Measurements from ENCODE around the gene ICA1. TPM values are rescaled to one million over a fixed set of nuclear protein-coding genes. Genes with fewer than 3 reads are reported as not detected.

The ICA1 gene
- total and polyA plus RNA-seq, 2 experiments from 2014 or later = 22.2 to 60.7 TPM

DNA sequence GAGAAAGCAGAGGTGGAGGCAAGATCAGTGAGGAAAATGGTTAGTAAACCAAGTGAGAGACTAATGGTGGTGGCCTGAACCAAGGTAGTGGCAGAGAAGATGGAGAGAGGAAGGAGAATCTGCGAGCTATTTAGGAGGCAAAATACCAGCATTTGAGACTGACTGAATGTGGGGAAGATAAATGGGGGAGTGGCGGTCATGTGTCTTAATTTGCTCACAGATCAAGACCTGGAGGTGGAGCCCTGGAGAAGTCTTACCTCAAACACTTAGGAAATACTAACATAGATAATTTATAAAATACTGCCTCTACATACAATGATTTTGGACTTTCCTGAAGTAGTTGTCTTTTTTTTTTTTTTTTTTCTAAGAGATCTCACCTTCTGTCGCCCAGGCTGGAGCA is 34.7 kb downstream of the ICA1 start:
- no peaks in the 10 kb centered on the region for H3K36me3 ChIP-seq
- H3K27ac ChIP-seq = no peak overlapping the region
- H3K9me3 ChIP-seq (ENCODE audit: low read depth) = no peaks in the 10 kb centered on the region
- H3K27me3 ChIP-seq = no peaks in the 10 kb centered on the region
- TF ChIP-seq, protein P1, sequence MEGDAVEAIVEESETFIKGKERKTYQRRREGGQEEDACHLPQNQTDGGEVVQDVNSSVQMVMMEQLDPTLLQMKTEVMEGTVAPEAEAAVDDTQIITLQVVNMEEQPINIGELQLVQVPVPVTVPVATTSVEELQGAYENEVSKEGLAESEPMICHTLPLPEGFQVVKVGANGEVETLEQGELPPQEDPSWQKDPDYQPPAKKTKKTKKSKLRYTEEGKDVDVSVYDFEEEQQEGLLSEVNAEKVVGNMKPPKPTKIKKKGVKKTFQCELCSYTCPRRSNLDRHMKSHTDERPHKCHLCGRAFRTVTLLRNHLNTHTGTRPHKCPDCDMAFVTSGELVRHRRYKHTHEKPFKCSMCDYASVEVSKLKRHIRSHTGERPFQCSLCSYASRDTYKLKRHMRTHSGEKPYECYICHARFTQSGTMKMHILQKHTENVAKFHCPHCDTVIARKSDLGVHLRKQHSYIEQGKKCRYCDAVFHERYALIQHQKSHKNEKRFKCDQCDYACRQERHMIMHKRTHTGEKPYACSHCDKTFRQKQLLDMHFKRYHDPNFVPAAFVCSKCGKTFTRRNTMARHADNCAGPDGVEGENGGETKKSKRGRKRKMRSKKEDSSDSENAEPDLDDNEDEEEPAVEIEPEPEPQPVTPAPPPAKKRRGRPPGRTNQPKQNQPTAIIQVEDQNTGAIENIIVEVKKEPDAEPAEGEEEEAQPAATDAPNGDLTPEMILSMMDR (IDR thresholded peaks at IDR 0.05; ENCODE audit: low read depth, low read length) = no peak
- H3K4me3 ChIP-seq = no peak overlapping the region
- no peak for DNase-seq (ENCODE audit: low read depth in 1 of 2, low spot score in 1 of 2)
- peaks cover 11% of the 10 kb centered on the region for H3K4me1 ChIP-seq (ENCODE audit: low read depth)

DNA sequence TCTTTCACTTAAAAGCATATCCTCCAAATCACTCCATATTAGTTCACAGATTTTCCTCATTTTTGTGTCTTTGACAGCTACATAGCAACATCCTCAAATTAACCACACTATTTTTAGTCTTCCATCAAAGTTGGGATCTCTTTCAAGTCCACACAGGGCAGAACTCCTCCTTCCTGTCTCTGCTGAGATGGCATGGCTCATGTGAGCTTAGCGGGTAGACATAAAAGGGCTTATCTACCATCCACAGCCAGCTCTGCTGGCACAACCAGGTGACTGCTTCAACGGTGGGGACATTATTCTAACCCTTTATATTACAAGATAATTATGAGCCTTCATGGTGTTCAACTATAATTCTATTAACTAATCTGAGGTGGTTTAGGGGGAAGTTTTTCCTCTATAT is 35.5 kb downstream of the ICA1 start:
- H3K4me3 ChIP-seq = no peak overlapping the region
- TF ChIP-seq, protein P1 (IDR thresholded peaks at IDR 0.05; ENCODE audit: low read depth, low read length) = no peak
- peaks cover 4% of the 10 kb centered on the region for H3K4me1 ChIP-seq (ENCODE audit: low read depth)
- no peaks in the 10 kb centered on the region for H3K27me3 ChIP-seq
- no peak for DNase-seq (ENCODE audit: low read depth in 1 of 2, low spot score in 1 of 2)
- no peaks in the 10 kb centered on the region for H3K9me3 ChIP-seq (ENCODE audit: low read depth)
- no peaks in the 10 kb centered on the region for H3K36me3 ChIP-seq
- H3K27ac ChIP-seq = no peak overlapping the region

DNA sequence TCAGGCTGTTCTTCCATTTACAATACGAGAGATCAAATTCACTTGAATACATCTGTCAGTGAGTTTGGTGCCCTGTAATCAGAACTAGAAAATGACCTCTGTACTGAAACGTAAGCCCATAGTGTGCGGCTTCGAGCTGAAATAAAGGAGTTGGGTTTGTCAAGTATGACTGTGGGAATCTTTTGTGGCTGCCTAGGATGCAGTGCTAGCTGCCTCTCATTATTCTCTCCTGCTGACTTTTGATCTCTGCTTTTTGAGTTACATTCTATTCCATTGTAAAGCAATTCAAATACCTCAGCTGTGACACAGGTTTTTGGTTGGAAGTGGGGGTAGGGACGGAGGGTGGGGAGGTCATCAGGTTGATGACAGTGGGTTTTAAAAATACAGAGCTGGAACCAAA is 40.4 kb downstream of the ICA1 start:
- Histone ChIP-seq H3K9me3 (ENCODE audit: low read depth) (no peaks in the 10 kb centered on the region), H3K27ac (no peak overlapping the region), H3K4me3 (no peak overlapping the region), H3K27me3 (no peaks in the 10 kb centered on the region), H3K36me3 (no peaks in the 10 kb centered on the region), H3K4me1 (ENCODE audit: low read depth) (no peaks in the 10 kb centered on the region)
- TF ChIP-seq, protein P1 (IDR thresholded peaks at IDR 0.05; ENCODE audit: low read depth, low read length) = no peak
- no peak for DNase-seq (ENCODE audit: low read depth in 1 of 2, low spot score in 1 of 2)

DNA sequence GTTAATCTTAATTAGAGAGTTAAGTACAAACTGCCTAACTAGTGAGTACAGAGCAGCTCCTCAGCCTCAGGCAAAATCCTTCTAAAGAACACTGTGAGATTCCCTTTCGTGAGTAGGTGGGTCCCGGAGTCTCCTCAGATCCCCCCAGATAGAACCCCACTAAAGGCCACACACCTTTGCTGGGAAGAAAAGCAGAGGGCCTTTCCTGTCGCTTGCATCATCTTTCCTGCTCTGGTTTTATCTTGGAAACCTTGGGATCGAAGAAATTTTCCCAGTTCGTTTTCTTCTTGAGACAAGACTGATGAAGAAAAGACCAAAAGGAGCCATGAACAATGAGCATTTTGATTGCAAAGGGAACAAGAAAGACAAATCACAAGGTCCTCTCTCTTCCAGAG is 40.9 kb downstream of the ICA1 start:
- H3K4me3 ChIP-seq = no peak overlapping the region
- H3K27ac ChIP-seq = no peak overlapping the region

DNA sequence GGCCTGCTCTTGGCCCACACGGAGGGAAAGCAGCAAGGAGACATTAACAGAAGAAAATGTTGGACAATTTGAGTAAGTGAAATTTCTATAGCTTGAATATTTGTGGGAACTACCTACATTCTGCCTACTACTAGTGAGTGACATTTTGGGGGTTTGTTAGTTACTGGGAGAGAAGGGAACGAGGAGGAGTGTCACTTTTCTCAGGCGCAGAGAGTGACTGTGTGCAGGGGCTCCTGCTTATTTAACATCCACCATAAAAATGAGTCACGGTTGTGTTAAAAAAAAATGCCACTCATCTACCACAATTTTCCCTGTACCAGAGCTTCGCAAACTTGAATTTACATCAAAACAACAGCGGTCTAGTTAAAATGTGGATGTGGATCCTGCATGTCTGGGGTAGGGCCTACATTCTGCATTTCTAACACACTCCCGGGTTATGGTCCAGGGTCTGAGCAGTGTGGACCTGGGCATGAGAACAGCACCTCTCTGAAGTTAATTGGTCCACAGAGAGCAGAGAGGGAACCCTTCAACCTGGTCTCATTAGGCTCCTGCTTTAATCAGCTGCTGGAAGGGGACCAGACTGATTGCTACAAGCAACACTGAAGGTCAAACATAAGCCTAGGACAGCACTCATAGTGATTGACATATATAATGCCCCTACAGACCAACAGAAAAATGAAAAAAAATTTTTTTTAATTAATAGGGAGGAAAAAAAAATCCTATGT is 41.4 kb downstream of the ICA1 start:
- no peaks in the 10 kb centered on the region for H3K4me1 ChIP-seq (ENCODE audit: low read depth)
- H3K27ac ChIP-seq = no peak overlapping the region
- no peaks in the 10 kb centered on the region for H3K27me3 ChIP-seq
- no peak overlapping the region for H3K4me3 ChIP-seq
- DNase-seq (ENCODE audit: low read depth in 1 of 2, low spot score in 1 of 2) = no peak
- TF ChIP-seq, protein P1 (IDR thresholded peaks at IDR 0.05; ENCODE audit: low read depth, low read length) = no peak
- no peaks in the 10 kb centered on the region for H3K36me3 ChIP-seq
- H3K9me3 ChIP-seq (ENCODE audit: low read depth) = no peaks in the 10 kb centered on the region

More for the DNA sequence above, 40.9 kb downstream of the ICA1 start:
- TF ChIP-seq, protein P1 (IDR thresholded peaks at IDR 0.05; ENCODE audit: low read depth, low read length) = no peak
- no peak for DNase-seq (ENCODE audit: low read depth in 1 of 2, low spot score in 1 of 2)
- H3K9me3 ChIP-seq (ENCODE audit: low read depth) = no peaks in the 10 kb centered on the region
- no peaks in the 10 kb centered on the region for H3K27me3 ChIP-seq
- no peaks in the 10 kb centered on the region for H3K4me1 ChIP-seq (ENCODE audit: low read depth)
- H3K36me3 ChIP-seq = no peaks in the 10 kb centered on the region

All from cardiac muscle cell (in vitro differentiated cells and primary cell).